Lower leg skin (tissue), 3 donors: ENCODE results near the gene PTPRN2.

Experiments
- CTCF ChIP-seq, 3 donors: fragments of 450-650 bp; IDR thresholded peaks; one replicate each; pipeline ENCODE4 v1.5.1; 2016; ENCODE audit warnings: antibody characterized with exemption in 3 of 3, mild to moderate bottlenecking in 3 of 3, moderate library complexity in 2 of 3
- POLR2A ChIP-seq, 2 donors: fragments of 450-650 bp; IDR thresholded peaks; one replicate each; pipeline ENCODE4 v1.6.1; 2016 to 2017; ENCODE audit warnings: antibody characterized with exemption in 2 of 2, mild to moderate bottlenecking in 1 of 2, moderate library complexity in 1 of 2

GRCh38 chr7:158049271-158049670 is 538.4 kb downstream of the PTPRN2 start:
- TF ChIP-seq CTCF (IDR thresholded peaks at IDR 0.05) (no peak), POLR2A (IDR thresholded peaks at IDR 0.05) (no peak)
